Embryonic facial prominence (tissue), 1 donor: ENCODE data around the gene TNFRSF8.

Experiments used
- DNase-seq: peaks from one replicate; pipeline ENCODE4 v3.0.0-alpha.2; 2016; ENCODE audit errors: extremely low spot score

TNFRSF8 gene

DNA sequence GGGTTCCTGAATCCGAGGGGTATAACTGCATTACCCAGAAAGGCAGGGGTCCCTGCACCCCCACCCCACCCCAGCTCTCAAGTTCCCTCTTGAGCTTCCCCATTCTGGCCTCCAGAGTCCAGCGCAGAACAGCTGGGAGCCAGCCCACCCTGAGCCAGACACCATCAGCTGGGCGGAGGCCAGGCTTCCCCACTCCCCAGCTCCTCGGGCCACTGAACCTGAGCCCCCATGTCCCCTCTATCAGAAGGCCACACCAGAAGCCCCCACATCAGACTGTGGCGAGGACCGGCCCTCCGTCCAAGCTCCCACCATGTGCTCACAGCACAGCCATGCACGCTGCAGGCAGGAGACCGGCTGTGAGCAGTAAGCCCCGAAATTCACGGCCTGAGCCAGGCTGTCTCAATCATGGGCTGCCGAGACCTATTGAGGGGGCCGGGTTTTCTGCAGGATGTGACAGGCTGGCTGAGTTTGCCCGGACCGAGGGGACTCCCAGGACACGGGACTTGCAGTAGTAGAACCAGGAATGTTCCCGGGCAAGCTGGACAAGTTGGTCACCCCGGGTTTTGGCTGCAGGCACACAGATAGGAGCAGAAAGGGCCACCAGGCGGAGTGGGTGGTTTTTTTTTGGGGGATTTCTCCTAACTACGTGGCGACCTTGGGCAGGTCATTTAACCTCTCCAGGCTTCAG lies 78.2 kb downstream of the TNFRSF8 start:
- DNase-seq, result no peak

DNA sequence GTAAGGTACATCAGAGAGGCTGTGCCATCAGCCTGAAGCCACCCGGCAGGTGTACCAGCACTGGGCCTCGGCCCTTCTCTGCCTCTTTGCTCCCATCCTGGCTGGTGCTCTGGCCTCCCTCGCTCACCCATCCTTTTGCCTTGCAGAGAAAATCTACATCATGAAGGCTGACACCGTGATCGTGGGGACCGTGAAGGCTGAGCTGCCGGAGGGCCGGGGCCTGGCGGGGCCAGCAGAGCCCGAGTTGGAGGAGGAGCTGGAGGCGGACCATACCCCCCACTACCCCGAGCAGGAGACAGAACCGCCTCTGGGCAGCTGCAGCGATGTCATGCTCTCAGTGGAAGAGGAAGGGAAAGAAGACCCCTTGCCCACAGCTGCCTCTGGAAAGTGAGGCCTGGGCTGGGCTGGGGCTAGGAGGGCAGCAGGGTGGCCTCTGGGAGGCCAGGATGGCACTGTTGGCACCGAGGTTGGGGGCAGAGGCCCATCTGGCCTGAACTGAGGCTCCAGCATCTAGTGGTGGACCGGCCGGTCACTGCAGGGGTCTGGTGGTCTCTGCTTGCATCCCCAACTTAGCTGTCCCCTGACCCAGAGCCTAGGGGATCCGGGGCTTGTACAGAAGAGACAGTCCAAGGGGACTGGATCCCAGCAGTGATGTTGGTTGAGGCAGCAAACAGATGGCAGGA lies 79.2 kb downstream of the TNFRSF8 start:
- no peak for DNase-seq

DNA sequence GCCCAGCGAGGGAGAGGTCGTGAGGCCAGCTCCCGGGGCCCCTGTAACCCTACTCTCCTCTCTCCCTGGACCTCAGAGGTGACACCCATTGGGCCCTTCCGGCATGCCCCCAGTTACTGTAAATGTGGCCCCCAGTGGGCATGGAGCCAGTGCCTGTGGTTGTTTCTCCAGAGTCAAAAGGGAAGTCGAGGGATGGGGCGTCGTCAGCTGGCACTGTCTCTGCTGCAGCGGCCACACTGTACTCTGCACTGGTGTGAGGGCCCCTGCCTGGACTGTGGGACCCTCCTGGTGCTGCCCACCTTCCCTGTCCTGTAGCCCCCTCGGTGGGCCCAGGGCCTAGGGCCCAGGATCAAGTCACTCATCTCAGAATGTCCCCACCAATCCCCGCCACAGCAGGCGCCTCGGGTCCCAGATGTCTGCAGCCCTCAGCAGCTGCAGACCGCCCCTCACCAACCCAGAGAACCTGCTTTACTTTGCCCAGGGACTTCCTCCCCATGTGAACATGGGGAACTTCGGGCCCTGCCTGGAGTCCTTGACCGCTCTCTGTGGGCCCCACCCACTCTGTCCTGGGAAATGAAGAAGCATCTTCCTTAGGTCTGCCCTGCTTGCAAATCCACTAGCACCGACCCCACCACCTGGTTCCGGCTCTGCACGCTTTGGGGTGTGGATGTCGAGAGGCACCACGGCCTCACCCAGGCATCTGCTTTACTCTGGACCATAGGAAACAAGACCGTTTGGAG lies 80.0 kb downstream of the TNFRSF8 start:
- DNase-seq, result no peak

DNA sequence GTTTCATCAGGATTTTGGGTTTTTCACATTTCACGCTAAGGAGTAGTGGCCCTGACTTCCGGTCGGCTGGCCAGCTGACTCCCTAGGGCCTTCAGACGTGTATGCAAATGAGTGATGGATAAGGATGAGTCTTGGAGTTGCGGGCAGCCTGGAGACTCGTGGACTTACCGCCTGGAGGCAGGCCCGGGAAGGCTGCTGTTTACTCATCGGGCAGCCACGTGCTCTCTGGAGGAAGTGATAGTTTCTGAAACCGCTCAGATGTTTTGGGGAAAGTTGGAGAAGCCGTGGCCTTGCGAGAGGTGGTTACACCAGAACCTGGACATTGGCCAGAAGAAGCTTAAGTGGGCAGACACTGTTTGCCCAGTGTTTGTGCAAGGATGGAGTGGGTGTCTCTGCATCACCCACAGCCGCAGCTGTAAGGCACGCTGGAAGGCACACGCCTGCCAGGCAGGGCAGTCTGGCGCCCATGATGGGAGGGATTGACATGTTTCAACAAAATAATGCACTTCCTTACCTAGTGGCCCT lies 80.6 kb downstream of the TNFRSF8 start:
- DNase-seq, result no peak

DNA sequence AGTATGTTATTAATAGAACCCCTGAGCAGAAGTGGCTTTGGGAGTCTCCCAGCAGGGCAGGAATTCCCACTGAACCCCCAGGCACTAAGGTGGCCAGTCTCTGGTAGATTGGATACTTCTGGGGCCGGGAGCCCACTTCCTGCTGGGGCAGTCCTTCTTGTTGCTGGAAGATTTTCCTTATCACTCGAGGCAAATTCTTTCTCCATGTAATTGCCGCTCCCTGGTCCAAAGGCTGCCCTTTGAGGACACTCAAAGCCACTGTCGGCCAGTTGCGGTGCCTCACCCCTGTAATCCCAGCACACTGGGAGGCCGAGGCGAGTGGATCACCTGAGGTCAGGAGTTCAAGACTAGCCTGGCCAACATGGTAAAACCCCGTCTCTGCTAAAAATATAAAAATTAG lies 81.1 kb downstream of the TNFRSF8 start:
- DNase-seq, result no peak

DNA sequence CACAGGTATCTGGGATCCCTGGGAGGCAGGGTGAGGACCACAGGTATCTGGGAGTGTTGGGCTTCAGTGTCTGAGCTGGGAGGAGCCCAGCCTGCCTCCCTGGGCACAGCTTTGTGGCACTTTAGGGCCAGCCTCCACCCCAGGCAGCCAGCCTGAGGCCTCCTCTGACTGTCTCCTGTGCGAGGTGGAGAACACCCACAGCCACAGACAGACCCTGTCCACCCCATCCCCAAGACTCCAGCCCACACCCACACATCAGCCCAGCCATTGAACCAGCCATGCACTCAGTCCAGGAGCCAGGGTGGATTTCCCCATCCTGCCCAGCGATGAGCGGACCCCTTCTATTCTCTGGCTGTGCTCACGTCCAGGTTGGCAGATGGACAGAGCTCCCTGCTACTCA lies 81.9 kb downstream of the TNFRSF8 start:
- no peak for DNase-seq

DNA sequence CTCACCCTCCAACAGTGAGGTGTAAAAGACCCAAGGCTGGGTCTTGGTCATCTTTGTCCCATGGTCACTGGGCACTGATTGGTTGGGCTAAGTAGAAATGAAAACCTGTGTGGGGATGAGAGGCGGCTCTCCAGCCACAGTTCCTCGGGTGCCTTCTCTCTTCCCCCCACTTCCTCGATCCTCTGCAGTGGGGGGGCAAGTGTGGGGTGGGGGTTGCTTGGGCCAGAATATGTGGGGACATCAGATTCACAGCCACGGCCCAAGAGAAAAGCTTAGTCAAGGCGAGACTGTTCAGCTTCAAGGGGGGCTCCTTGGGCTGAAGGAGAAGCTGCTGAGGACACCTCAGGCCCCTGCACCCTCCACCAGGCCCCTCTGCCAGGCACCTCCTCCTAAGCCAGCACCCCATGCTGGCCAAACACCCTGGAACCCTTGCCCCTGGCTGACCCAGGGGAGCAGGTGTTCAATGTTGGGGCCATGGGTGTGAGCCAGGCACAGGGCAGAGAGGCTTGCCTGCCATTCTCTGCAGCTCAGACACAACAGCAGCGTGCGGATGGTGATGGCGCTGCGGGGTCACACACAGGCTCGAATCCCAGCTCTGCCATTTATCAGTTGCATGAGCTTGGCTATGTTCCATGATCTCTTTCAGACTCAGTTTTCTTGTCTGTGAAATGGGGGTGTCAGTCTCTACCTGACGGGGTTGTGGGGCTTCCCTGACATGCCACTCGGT lies 82.7 kb downstream of the TNFRSF8 start:
- no peak for DNase-seq

DNA sequence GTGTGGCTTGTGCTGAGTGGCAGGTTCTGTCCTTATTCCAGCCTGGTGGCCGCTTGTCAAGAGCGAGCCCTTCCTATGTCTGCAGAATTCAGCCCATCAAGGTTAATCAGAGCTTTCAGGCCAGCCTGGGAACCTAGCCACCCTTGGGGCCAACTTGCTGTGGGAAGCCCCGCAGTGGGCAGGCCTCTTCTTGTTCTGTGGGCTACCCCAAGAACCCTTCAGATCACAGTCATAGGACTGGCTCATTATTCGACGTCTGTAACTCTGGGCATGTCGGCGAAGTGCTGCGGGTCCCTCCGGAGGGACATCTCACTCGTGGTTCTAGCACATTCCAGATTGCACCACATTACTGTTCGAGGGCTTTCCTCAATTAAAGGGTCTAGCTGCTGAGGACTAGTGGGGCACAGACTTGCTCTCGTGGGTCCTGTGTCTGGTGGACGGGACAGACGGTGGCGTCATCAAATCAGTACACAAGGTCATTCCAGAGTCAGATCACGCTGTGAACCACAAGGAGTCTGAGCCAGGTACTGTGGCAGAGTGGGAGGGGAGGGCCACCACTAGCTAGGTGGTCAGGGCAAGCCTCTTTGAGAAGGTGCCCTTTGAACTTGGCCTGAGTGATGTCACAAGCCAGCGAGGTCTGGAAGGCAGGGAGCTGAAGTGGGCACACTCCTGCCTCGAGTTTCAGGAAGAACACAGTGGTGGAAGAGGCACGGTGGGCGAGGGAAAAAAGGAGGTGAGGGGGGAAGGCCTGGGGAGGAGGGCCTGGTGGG lies 83.4 kb downstream of the TNFRSF8 start:
- no peak for DNase-seq

DNA sequence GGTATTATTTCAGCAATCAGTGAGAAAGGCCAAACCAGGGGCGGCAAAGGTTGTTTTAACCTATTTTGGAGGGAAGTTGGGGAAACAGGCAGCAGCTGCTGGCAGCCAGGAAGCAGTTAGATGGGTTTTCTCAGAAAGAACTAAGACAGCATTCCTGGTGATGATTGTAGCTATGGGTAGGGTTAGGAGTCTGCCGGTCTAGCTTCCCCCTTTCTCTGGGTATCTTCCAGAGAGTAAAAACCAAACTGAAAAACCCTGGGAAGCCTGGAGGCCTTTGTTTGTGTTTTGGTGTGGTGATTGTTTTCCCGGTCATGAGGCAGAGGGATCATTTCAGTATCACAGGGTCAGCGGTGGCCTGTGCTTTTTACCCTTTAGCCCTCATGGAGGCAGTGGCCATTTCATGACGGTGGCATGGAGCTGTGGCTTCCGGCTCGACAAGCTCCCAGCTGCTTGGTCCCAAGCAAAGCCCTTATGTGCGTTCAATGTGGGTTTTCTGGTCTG lies 84.1 kb downstream of the TNFRSF8 start:
- no peak for DNase-seq

DNA sequence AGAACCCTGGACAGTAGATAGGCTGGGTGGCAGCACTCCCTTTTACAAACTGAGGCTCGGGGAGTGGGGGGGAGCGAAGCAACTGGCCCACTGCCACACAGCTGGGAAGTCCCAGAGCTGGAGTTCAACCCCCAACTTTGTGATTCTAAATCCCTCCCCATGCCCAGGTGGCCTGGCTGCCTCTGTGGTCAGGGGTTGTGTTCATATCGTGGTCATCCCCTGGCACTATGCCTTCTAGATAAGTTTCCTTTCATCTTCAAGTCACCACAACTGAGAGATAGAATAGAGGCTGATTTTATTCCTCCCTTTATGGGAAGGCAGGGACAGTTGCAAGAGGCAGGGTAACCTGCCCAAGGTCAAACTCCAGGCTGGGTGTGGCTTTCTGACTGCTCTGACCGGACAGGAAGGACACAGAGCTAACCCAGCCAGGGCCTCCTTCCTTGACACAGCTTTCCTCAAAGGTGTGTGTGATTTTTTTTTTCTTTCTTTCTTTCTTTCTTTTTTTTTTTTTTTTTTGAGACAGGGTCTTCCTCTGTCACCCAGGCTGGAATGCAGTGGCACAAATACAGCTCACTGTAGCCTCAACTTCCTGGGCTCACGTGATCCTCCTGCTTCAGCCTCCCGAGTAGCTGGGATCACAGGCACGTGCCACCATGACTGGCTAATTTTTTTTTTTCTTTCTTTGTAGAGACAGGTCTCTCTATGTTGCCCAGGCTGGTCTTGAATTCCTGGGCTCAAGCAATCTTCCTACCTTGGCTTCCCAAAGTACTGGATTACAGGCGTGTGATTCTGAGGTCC lies 85.3 kb downstream of the TNFRSF8 start:
- no peak for DNase-seq

DNA sequence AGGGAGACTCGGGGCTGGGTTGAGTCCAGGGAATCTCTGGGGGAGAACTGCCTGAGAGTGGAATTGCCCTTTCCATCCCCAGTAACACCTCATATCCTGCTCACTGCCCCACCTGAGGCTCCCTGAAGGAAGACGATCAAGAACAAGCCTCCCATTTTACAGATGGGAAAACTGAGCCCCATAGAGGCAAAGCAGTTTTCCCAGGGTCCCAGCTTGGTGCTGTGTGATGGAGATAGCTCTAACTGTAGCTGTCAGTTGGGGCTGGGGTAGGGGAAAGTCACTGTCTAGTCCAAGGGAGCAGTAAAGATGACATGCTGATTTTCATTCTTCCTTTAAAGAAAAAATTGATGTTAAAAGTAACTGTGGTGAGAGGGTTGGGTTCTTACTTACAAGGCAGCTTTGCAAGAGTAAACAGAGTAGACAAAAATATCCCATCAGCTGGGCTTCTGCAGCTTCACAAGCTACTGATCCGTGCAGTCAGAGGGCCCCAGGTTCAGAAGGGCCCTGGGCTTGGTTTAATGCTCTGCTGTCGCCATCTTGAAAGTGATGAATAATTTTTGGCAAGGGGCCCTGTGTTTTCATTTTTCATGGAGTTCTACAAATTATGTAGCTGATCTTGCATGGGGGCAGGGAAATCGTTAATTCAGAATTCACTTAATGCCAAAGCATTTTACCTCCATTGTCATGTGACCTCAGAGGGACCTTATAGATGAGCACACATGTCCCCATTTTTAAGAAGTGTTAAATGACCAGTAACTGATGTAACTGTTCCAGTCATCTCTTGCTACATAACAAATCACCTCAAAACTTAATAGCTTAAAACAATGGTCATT lies 86.1 kb downstream of the TNFRSF8 start:
- DNase-seq, result no peak

DNA sequence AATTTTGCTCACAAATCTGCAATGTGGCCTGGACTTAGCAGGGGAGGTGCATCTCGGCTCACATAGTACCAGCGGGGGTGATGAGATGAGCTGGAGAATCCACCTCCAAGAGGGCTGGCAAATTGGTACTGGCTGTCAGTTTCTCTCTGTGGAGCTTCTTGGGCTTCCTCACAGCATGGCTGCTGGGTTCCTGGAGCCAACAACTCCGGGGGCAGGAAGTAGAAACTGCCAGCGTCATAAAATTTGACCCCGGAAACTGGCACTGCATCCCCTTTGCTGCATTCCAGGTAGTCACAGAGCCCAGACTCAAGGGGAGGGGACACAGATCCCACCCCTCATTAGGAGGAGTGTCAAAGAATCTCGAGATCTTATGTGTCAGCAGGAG lies 86.7 kb downstream of the TNFRSF8 start:
- no peak for DNase-seq

DNA sequence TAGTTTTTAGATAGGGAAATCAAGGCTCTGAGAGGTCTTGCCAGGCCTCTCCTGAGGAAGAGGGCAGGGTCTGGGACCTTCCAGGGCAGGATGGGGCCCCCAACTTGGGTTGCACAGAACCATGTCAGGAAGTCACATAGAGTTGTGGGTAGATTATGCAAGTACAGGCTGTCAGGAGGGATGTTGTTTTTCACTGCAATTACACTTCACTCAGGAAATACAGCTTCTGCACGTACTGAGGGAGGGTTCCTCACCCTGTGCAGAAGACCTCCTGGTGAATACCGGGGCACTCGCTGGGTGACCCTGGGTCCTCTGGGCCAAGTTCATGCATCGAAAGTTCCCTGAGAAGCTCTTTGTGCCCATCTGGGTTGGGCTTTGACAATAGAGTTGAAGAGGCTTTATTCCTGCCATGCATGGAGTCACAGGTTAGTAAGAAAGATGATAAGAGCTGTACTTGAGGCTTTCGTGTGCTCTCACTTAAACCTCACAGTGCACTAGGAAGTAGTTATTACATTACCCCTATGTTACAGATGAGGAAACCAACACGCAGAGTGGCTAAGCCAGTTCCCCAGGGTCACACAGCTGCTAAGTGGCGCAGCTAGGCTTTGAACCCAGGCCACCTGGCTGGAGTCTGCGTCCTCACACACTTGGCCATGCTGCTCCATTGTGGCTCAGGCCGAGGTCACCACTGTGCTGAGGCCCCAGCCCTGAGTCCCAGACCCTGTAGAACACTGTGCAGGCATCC lies 87.5 kb downstream of the TNFRSF8 start:
- no peak for DNase-seq

DNA sequence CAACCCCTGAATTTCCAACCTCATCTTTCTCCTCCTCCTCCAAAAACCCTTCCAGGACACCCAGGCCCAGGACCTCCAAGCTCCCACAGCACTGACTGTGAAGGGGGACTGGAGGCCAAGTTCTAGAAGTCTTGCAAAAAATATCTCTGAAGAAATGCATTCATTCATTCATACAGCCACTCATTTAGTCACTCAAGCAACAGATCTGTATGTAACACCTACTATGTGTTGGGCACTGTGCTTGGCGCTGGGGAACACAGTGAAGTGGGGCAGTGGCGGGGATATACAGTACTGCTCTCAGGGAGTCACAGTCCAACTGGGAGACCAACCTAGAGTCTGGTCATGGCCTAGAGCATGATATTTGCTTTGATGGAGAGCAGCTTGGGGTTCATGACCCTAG lies 88.4 kb downstream of the TNFRSF8 start:
- no peak for DNase-seq

DNA sequence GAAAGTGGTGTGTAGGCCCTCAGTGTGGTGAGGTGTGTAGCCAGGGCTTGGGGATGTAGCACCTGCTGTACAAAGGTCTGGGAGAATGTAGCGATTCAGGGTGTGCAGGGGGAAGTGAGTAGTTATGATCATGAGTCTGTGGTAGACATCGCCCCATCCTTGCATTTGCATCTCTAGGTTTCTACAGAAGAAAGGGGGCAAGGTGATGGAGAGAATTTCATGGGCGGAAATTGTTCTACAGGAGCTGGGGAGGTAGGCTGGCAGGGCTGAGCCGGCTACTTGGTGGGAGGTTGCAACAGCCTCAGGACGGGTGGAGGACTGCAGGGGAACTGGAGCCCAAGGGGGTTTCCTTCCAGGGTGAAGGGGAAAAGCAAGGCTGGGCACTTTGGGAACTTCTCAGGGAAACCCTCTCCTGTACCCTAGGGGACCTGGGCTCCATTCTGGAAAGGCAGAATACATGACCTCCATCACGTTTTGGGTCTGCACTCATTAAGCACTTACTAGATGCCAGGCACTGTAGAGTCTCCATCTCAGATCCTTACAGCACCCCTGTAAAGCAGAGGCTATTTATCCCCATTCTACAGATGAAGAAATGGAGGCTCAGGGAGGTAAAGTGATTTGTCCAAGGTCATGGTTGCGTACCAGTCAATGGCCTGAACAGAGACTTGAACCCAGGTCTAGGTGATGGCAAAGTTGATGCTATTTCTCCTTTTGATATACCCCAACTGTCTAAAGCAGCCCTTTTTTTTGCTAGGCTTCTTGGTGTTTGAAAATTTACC lies 89.2 kb downstream of the TNFRSF8 start:
- DNase-seq, result no peak

DNA sequence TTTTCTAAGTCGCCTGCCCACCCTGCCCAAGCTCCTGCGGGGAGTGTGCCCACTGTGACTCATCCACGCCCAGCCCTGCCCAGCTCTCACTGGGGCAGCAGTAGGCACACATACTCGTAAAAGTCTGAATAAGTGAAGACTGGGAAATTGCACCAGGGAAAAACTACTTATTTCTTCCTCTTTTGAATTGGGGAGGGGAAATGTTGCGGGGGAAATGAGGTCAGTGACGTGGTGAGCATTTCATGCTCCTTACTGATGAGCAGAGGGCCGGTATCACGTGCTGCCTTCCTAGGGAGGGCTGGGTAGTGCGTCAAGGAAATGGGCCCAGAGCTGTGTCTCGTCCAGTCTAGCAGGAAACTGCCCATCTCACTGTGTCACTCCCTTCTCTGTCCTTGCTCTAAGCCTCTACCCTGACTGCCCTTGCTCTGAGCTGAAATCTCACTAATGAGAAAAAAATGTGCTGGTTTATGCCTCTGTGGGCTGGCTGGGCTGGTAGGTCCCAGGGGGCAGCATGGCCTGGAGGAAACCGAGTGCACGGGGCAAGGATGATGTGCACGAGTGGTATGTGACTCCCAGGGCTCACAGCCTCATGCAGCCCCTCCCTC lies 90.2 kb downstream of the TNFRSF8 start:
- no peak for DNase-seq

DNA sequence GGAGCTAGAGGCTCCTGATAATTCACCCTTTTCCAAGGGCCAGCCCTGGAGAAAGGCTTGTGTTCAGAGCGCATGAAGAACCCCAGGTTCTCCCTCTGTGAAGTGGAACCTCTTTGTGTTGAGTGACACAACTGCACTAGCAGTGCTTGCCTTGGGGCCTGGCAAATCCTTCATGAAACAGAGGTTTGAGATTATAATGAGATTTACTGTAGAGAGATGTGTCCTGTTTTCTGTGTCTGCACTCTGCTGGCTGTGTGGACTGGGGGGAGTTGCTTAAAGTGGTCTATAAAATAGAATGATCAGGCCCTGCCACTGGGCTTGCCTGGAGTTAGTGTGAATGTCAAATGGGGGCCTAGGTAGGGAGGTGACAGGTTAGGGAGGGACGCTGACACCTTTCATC lies 92.2 kb downstream of the TNFRSF8 start:
- no peak for DNase-seq
